GM23338 (cell line): Measurements from ENCODE around the gene ETV6.

Experiments used
- CREB1 ChIP-seq: fragments of 250-450 bp; sonication (Bioruptor Pico); IDR thresholded peaks from 2 replicates; pipeline ENCODE4 v1.5.0; 2020; ENCODE audit warnings: low read depth, mild to moderate bottlenecking, moderate library complexity
- EZH2 ChIP-seq: fragments of 200-600 bp; sonication (generic); IDR thresholded peaks from one replicate; pipeline ENCODE4 v1.8.0; 2017; ENCODE audit warnings: antibody characterized with exemption, mild to moderate bottlenecking, low read depth; ENCODE audit not compliant: unreplicated experiment
- EZH2phosphoT487 ChIP-seq: fragments of 200-600 bp; sonication (generic); IDR thresholded peaks from one replicate; pipeline ENCODE4 v1.8.1; 2018; ENCODE audit warnings: antibody characterized with exemption; ENCODE audit not compliant: unreplicated experiment
- STAT1 ChIP-seq: IDR thresholded peaks from one replicate; pipeline ENCODE4 v1.6.1; 2016; ENCODE audit warnings: antibody characterized with exemption; ENCODE audit not compliant: unreplicated experiment
- ZNF114 ChIP-seq: fragments of 250-450 bp; sonication (Bioruptor Pico); IDR thresholded peaks from 2 replicates; pipeline ENCODE4 v1.5.0; 2020; ENCODE audit warnings: mild to moderate bottlenecking, moderate library complexity
- TF ChIP-seq, protein P1 (sequence below), 2 experiments: fragments of 200-600 bp in 1 of 2; sonication (generic) in 1 of 2; conservative IDR thresholded peaks; 2 replicates each; pipeline versions ENCODE4 v1.5.1 to v1.6.1; 2016 to 2017; ENCODE audit warnings: antibody characterized with exemption in 2 of 2, low read depth in 2 of 2, mild to moderate bottlenecking in 2 of 2, moderate library complexity in 1 of 2
- TF ChIP-seq, protein P2 (sequence below): IDR thresholded peaks from one replicate; pipeline ENCODE4 v1.6.1; 2018; ENCODE audit warnings: antibody characterized with exemption; ENCODE audit not compliant: unreplicated experiment

DNA sequence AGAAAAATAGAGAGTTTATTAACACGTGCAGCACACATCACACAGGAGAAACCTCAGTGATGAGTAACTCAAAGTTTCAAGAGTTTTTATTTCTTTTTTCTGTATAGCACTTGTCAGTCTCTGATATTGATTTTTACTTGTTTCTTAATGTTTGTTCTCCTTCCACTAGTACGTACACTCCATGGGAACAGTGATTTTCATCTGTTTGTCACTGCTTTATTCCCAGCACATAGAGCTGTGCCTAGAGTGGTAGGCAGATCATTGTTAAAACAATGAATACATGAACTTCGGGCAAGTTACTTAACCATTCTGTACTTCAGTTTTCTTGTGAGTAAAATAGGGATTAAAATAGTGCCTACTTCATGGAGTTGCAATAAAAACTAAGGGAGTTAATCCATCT lies 46.6 kb downstream of the ETV6 start:
- TF ChIP-seq, protein P1, sequence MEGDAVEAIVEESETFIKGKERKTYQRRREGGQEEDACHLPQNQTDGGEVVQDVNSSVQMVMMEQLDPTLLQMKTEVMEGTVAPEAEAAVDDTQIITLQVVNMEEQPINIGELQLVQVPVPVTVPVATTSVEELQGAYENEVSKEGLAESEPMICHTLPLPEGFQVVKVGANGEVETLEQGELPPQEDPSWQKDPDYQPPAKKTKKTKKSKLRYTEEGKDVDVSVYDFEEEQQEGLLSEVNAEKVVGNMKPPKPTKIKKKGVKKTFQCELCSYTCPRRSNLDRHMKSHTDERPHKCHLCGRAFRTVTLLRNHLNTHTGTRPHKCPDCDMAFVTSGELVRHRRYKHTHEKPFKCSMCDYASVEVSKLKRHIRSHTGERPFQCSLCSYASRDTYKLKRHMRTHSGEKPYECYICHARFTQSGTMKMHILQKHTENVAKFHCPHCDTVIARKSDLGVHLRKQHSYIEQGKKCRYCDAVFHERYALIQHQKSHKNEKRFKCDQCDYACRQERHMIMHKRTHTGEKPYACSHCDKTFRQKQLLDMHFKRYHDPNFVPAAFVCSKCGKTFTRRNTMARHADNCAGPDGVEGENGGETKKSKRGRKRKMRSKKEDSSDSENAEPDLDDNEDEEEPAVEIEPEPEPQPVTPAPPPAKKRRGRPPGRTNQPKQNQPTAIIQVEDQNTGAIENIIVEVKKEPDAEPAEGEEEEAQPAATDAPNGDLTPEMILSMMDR (conservative IDR thresholded peaks at IDR 0.05; ENCODE audit: low read depth in 2 of 2): no peak
- TF ChIP-seq, protein P2, sequence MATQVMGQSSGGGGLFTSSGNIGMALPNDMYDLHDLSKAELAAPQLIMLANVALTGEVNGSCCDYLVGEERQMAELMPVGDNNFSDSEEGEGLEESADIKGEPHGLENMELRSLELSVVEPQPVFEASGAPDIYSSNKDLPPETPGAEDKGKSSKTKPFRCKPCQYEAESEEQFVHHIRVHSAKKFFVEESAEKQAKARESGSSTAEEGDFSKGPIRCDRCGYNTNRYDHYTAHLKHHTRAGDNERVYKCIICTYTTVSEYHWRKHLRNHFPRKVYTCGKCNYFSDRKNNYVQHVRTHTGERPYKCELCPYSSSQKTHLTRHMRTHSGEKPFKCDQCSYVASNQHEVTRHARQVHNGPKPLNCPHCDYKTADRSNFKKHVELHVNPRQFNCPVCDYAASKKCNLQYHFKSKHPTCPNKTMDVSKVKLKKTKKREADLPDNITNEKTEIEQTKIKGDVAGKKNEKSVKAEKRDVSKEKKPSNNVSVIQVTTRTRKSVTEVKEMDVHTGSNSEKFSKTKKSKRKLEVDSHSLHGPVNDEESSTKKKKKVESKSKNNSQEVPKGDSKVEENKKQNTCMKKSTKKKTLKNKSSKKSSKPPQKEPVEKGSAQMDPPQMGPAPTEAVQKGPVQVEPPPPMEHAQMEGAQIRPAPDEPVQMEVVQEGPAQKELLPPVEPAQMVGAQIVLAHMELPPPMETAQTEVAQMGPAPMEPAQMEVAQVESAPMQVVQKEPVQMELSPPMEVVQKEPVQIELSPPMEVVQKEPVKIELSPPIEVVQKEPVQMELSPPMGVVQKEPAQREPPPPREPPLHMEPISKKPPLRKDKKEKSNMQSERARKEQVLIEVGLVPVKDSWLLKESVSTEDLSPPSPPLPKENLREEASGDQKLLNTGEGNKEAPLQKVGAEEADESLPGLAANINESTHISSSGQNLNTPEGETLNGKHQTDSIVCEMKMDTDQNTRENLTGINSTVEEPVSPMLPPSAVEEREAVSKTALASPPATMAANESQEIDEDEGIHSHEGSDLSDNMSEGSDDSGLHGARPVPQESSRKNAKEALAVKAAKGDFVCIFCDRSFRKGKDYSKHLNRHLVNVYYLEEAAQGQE: no peak
- TF ChIP-seq STAT1 (no peak), ZNF114 (CRISPR knock-in tag) (no peak), EZH2 (no peak), CREB1 (no peak), EZH2phosphoT487 (no peak)
